DMS79 (cell line): ENCODE data around the gene UBR1.
"Not testable (repeated sequence)": the region's sequence is repeated elsewhere in the genome, so short reads cannot be mapped to it uniquely, and the experiment has no call there.

Experiments
- DNase-seq: peaks from one replicate; lab custom pipeline; 2025; lab: John Stamatoyannopoulos, UW

The UBR1 gene

DNA sequence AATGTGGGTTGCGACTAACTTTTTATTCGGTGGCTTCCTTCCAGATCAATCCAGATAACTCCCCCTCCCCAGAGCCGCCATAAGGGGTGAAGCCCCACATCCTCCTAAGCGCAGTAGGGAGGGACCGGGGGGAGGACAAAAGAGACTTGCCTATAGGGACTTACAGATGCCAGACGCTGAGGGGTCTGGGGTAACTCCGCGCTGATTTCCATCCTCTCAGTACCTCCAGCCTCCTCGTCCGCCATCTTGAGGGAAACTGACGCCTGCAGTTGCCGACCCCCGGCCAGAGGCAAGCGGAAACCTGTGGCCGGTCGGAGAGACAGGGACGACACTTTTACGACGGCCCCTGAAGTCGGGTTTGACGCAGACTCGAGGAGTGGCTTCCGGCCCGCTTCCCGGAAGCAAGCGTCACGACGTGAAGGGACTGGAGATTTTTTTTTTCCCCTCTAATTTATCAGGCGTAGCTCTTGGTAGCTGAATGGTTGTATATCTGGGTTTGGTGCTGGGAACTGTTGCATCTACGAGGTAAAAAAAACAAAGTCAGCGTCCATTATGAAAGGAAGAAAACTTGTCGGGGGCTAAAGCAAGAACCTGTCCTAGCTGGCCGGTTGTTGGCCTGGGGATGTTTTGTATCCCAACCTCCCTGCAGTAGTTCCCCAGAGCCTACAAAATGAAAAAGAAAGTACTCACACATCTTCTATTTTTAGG is at the start of gene UBR1:
TSS of gene UBR1 (minus strand) at position 261 of the 708 bp plus-strand sequence. CDS start at position 245, 16 bp downstream.
- peak; percentile 69 for DNase-seq

- no peak for DNase-seq
These were observed 47.4 kb upstream of the UBR1 start for GRCh38 chr15:43153269-43153668.

DNA sequence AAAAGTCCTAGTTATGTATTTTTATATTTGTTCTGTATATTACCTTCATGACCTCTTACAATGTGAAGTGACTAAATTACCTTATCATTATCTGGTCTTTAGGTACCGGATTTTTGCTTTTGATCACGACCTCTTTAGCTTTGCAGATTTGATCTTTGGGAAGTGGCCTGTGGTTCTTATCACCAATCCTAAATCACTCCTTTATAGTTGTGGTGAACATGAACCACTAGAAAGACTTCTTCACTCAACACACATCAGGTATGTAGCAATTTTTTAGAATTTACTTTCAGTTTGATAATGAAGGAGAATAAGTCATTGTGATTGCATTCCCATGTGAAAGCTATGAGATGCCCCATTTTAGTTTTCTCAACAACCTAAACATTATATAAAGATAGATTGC is 45.9 kb upstream of the UBR1 start:
- DNase-seq: no peak

DNA sequence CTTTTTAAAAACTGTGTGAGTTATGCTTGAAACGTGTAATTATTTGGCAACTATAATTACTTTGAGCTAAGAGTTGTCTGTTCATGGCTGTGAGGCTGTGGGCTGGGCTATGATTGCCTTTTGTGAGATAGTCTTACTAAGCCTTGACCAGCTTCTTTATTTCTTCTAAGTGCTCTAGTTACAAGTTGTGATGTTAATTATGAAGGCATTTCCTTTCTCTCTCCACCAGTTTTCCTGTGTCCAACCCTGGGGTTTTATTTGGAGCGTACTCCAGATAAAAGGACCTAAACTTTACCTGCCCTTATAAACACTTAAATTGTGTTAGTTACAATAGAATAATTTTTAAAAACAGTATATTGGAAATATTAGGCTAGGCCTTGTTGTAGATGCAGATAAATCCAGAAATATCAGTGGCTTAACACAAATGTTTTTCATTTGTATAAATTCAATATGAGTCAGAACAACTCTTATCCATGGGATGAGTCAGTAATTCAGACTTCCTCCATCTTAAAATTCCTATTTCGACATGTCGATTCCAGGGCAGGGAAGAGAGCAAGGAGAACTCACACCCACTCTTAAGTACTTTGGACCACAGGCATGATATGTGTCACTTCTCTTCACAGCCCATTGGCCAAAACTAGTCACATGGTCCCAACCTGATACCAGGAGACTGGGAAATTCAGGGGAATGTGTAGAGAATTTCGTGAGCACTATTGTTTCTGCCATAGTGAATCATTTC is 44.5 kb upstream of the UBR1 start:
- no peak for DNase-seq

GRCh38 chr15:43146184-43146583 is 40.3 kb upstream of the UBR1 start:
- DNase-seq: no peak

DNA sequence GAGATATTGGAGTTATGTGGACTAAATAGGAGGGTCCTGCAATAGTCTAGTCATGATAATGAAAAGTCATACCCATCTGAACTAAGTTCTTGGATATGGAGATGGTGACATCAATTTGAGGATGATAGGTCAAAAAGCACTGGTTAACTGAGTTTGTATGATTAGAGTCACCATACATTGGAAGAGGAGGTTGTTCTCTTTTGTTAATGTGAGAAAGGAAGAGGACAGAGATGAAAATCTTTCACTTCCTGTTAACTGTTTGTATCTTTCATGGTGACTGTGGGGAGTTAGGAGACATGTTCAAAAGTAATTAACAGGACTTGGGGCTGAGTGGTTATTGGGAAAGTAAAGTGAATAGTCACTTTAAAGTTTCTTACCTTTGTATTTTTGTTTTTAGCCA is 38.7 kb upstream of the UBR1 start:
- no peak for DNase-seq

DNA sequence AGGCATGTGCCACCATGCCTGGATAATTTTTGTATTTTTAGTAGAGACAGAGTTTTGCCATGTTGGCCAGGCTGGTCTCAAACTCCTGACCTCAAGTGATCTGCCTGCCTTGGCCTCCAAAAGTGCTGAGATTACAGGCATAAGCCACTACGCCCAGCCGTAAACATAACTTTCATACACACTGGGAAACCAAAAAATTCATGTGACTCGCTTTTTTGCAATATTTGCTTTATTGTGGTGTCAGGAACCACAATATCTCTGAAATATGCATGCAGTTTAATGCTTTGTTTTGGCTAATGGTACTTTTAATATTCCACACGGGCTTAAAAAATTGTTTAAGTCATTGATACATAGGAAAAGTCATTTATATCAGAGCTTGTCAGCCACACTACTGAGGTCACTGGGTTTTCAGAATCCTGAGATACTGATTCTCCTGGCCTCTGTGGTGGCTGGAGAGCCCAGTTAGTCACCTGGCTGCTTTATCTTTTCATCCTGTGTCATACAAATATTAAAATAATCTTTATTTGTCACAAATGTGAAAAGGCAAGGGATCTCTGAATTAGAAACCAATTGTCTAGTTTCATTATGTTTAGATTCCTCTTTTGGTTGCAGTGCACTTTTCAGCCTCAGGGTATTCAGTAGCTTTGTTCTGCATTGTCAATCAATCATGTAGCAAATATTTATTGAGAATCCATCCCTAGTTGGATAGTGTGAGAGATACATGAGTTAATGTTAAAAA is 37.5 kb upstream of the UBR1 start:
- DNase-seq: no peak

GRCh38 chr15:43135351-43135750 is 29.5 kb upstream of the UBR1 start:
- no peak for DNase-seq

GRCh38 chr15:43134157-43134635 is 28.4 kb upstream of the UBR1 start:
- no peak for DNase-seq

GRCh38 chr15:43133430-43134156 is 27.8 kb upstream of the UBR1 start, which contains the start of gene TMEM62:
TSS of gene TMEM62 (plus strand) at chr15:43133586. CDS start at chr15:43133803, 217 bp downstream.
- no peak for DNase-seq

GRCh38 chr15:43132830-43133429 is 27.1 kb upstream of the UBR1 start:
- DNase-seq: no peak

GRCh38 chr15:43128980-43129335 is 23.1 kb upstream of the UBR1 start:
- no peak for DNase-seq

DNA sequence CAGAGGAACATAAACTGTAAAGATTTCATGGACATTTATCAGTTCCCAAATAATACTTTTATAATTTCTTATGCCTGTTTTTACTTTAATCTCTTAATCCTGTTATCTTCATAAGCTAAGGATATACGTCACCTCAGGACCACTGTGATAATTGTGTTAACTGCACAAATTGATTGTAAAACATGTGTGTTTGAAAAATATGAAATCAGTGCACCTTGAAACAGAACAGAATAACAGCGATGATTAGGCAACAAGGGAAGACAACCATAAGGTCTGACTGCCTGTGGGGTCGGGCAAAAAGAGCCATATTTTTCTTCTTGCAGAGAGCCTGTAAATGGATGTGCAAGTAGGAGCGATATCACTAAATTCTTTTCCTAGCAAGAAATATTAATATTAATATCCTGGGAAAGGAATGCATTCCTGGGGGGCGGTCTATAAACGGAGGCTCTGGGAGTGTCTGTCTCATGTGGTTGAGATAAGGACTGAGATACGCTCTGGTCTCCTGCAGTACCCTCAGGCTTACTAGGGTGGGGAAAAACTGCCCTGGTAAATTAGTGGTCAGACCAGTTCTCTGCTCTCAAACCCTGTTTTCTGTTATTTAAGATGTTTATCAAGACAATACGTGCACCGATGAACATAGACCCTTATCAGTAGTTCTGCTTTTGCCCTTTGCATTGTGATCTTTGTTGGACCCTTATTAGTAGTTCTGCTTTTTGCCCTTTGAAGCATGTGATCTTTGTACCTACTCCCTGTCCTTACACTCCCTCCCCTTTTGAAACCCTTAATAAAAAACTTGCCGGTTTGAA is 22.5 kb upstream of the UBR1 start:
- DNase-seq: not testable (repeated sequence)

GRCh38 chr15:43127752-43128151 is 21.9 kb upstream of the UBR1 start:
- peak; percentile 50 for DNase-seq

DNA sequence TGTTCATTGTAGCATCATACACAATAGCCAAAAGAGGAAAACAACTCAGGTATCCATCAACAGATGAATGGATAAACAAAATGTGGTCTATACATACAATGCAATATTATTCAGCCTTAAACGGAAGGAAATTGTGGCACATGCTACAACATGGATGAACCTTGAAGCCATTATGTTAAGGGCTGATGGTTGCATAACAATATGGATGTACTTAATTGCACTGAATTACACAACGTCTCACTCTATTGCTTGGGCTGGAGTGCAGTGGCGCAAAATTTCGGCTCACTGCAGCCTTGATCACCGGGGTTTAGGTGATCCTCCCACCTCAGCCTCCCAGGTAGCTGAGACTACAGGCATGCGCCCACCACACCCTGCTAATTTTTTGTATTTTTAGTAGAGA is 20.5 kb upstream of the UBR1 start:
- no peak for DNase-seq

- no peak for DNase-seq
These were observed 19.3 kb upstream of the UBR1 start for GRCh38 chr15:43125100-43125661.

- DNase-seq: no peak
These were observed 16.0 kb upstream of the UBR1 start for GRCh38 chr15:43121863-43122262.

GRCh38 chr15:43118829-43119228 is 13.0 kb upstream of the UBR1 start:
- DNase-seq: no peak

DNA sequence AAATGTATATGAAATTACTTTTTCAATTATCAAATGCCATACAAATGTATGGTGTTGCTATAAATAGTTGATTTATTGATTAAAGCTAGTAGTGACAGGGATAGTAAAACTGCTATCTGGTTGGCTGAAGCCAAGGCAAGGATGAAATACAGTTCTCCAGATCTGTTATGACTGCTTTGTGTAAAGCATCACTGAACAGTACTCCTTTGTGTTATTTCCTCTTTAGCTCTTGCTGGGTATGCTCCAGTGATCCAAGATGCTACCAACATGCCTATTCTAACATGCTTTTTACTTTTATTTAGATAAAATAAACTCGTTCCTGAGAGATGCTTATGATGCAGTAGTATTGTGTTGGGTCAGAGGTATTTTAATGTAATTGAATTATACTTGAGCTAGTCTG is 12.4 kb upstream of the UBR1 start:
- DNase-seq: no peak

GRCh38 chr15:43111354-43111753 is 5.5 kb upstream of the UBR1 start:
- no peak for DNase-seq
